Stimulated activated CD8-positive, alpha-beta memory T cell treated with anti-CD3 and anti-CD28 coated beads, Interleukin-4, amount 100 ng/mL, for 24 hours (primary cell): ENCODE results near the gene SSH2.

Source experiments
- DNase-seq: peaks from one replicate; pipeline ENCODE4 v3.0.0-alpha.2; 2020; ENCODE audit warnings: low read depth

The SSH2 gene

GRCh38 chr17:29839656-29840055 lies 90.4 kb downstream of the SSH2 start:
- no peak for DNase-seq

- DNase-seq = no peak
These were observed 91.1 kb downstream of the SSH2 start for GRCh38 chr17:29838961-29839360.

- DNase-seq = no peak
These were observed 92.5 kb downstream of the SSH2 start for GRCh38 chr17:29837531-29837930.

DNA sequence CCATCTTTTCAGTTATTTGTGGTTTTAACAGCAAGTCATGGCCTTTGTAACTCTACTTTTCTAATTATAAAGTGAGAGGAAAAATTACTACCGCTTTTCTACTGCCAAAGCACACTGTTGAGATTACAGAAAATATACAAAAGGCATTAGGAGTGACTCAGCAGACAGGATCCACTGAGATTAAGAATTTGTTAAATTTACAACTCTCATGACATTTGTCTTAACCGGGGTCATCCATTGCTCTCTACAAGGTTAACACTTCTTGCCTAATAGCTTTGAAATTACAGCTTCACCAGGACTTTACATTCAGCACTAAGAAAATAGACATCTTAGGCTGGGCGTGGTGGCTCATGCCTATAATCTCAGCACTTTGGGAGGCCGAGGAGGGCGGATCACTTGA lies 93.4 kb downstream of the SSH2 start:
- DNase-seq = no peak

GRCh38 chr17:29835435-29836351 lies 94.3 kb downstream of the SSH2 start:
- DNase-seq = no peak

DNA sequence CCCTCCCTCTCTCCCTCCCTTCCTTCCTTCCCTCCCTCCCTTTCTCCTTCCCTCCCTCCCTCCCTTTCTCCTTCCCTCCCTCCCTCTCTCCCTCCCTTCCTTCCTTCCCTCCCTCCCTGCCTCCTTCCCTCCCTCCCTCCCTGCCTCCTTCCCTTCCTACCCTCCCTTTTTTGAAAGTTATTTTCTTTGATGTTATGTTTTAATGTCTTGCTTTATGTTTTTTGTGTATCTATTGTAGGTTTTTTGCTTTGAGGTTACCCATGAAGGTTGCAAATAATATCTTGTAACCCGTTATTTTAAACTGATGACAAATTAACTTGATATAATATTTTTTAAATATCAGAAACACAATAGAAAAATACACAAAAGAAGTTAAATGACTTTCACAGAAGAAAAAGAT lies 96.2 kb downstream of the SSH2 start:
- no peak for DNase-seq

GRCh38 chr17:29828676-29829284 lies 101.2 kb downstream of the SSH2 start:
- DNase-seq = no peak

- no peak for DNase-seq
These were observed 102.8 kb downstream of the SSH2 start for GRCh38 chr17:29827179-29827578.

DNA sequence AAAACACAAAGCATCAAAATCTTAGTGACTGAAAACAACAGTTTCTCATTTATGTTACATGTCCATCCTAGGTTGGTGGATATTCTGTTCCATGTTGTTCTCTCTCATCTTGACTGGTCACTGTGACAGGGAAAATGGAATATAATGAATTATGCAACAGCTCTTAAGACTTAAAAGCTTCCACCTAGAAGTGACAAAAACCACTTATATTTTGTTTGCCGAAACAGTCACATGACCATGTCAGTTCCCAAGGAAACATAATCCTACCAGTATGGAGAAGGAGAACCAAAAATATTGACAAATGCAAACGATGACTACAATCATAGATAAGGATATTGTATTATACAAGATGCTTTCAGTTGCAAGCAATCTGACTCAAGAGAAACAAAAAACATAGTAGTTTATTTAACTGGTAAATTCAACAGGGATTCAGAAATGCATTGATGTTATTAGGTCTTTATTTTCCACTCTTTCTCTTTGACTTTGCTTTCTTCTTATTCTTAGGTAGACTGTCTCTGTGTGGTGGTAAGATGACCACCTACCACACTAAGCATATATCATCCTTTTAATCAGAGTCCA lies 103.8 kb downstream of the SSH2 start:
- DNase-seq = no peak

- no peak for DNase-seq
These were observed 104.4 kb downstream of the SSH2 start for GRCh38 chr17:29825604-29826003.

GRCh38 chr17:29821897-29822296 lies 108.1 kb downstream of the SSH2 start:
- DNase-seq = no peak

DNA sequence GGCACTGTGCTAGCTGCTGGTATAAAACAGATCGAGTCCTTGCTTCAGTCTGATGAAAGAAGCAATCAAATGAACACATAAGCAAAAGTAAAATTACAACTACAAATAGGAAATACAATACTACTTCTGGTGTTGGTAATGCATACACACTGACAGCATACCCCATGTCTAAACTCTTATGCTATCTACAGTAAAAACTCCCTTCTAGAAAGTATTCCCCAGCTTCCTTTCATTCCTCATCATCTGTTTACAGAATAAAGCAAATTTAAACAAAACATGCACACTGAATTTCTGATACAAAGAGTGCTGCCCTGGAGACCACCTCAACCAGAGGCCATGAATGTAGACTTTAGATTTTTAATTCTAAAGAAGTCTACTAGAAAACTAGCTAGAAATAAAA lies 109.6 kb downstream of the SSH2 start:
- DNase-seq = no peak

DNA sequence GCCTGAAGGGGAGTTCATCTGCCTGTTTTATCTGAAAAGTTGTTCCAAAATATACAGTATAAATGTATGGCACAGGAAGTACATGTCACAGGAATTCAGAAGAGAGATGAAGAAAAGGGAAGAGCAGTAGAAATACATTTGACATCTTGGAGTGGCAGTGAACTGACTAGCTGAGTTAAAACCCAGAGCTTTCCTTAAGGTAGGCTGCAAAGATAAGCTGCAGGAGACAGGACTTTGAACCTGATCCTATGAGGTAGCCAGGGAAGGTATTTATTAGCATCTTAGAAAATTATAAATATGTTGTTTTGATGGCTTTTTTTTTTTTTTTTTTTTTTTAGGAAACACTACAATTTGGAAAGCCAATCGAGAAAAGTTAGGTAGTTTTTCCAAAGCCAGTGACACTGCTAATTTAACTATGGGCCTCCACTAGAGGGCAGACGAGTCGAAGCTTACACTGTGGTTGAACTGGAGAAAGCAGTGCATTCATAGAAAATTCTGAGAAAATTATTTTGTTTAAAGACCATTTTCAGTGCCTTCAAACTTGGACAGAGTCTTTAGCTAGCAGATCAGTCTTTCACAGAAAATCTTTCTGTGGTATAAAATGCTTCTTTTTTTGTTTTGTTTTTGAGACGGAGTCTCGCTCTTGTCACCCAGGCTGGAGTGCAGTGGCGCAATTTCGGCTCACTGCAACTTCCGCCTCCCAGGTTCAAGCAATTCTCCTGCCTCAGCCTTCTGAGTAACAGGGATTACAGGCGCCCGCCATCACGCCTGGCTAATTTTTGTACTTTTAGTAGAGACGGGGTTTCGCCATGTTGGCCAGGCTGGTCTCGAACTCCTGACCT lies 122.3 kb downstream of the SSH2 start:
- DNase-seq = peak; percentile 42

GRCh38 chr17:29802246-29802645 lies 127.8 kb downstream of the SSH2 start:
- no peak for DNase-seq

- DNase-seq = no peak
These were observed 129.6 kb downstream of the SSH2 start for GRCh38 chr17:29800457-29800856.

DNA sequence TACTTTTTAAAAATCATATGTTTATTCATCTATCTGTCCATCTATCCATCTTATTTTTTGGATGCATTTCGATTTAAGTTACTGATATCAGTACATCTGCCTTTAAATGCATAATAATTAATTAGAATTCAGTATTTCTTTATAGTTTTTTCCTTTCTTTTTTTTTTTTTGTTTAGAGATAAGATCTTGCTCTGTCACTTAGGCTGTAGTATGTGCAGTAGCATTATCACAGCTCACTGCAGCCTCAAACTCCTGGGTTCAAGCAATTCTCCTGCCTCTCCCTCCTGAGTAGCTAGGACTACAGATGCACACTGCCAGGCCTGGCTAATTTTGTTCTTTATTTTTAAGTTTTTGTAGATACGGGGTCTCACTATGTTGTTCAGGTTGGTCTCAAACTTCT lies 133.4 kb downstream of the SSH2 start:
- no peak for DNase-seq

DNA sequence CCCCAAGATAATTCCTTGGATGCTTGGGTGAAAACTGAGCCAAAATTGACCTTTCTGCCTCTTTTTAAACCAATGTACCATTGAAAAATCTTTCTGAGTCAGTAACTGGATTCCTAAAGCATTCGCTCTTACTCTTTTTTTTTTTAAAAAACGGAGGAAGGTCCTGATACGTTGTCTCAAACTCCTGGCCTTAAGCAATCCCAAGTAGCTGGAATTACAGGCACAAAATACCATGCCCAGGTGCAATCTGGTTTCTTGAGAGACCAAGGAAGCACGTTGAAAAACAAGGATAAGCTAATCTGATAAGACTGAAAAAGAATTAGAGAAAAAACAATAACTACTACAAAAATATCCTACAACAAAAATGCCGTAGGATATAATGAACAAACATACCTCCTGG lies 136.5 kb downstream of the SSH2 start:
- DNase-seq = no peak

- DNase-seq = no peak
These were observed 138.5 kb downstream of the SSH2 start for GRCh38 chr17:29791336-29792080.

GRCh38 chr17:29789196-29790170 lies 140.5 kb downstream of the SSH2 start:
- no peak for DNase-seq

DNA sequence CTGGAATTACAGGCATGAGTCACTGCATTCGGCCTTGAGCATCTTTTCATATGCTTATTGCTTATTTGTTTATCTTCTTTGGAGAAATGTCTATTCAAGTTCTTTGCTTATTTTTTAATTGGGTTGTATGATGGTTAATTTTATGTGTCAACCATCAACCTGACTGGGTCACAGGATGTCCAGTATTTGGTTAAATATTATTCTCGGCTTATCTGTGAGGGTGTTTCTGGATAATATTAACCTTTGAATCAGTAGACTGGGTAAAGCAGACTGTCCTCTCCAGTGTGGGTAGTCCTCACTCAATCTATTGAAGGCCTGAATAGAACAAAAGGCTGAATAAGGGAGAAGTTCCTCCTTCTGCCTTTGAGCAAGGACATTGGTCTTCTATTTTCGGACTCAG lies 142.0 kb downstream of the SSH2 start:
- no peak for DNase-seq
